ENCODE data around the gene VTCN1.

DNA sequence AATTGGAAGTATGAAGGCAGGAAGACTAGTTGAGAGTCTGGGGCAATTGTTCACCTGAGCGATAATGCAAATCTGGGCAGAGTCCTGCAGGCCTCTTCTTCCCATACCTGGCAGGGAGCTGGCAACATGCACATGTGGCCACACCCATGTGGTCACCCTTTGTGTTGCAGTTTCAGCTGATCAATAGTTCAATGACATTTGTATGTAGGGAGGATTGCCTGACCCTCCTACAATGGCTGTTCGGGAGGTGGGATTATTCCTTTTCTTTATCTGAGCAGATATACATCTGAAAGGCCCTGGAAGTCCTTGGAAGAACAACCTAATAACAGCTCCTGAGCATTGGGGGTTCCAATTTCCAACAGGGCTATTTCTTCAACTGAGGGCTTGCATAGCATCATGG, 74.0 kb downstream of the VTCN1 start:
- TF ChIP-seq, protein P1, sequence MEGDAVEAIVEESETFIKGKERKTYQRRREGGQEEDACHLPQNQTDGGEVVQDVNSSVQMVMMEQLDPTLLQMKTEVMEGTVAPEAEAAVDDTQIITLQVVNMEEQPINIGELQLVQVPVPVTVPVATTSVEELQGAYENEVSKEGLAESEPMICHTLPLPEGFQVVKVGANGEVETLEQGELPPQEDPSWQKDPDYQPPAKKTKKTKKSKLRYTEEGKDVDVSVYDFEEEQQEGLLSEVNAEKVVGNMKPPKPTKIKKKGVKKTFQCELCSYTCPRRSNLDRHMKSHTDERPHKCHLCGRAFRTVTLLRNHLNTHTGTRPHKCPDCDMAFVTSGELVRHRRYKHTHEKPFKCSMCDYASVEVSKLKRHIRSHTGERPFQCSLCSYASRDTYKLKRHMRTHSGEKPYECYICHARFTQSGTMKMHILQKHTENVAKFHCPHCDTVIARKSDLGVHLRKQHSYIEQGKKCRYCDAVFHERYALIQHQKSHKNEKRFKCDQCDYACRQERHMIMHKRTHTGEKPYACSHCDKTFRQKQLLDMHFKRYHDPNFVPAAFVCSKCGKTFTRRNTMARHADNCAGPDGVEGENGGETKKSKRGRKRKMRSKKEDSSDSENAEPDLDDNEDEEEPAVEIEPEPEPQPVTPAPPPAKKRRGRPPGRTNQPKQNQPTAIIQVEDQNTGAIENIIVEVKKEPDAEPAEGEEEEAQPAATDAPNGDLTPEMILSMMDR (tag by site-specific recombination; IDR thresholded peaks at IDR 0.05) = no peak
- TF ChIP-seq ZNF544 (tag by site-specific recombination; IDR thresholded peaks at IDR 0.05) = no peak
- TF ChIP-seq ZNF623 (tag by site-specific recombination; IDR thresholded peaks at IDR 0.05) = no peak
- TF ChIP-seq HOXC10 (CRISPR knock-in tag; IDR thresholded peaks at IDR 0.05) = no peak
- TF ChIP-seq FEZF1 (tag by site-specific recombination; IDR thresholded peaks at IDR 0.05) = no peak
